Testis (tissue), 3 donors: ENCODE results near the gene DLEC1. TPM values are rescaled to one million over a fixed set of nuclear protein-coding genes. Genes with fewer than 3 reads are reported as not detected.
A peak's percentile ranks its signal among the peaks of the same experiment; 100 is the strongest.
"Not testable (repeated sequence)": the region's sequence is repeated elsewhere in the genome, so short reads cannot be mapped to it uniquely, and the experiment has no call there.

ENCODE experiments used
- DNase-seq: peaks from one replicate; pipeline ENCODE4 v3.0.0-alpha.2; 2019
- H3K27ac ChIP-seq, 2 donors: fragments of 200-600 bp; sonication (generic); one replicate each; pipeline ENCODE4 v1.5.1; 2019
- H3K27me3 ChIP-seq: fragments of 200-600 bp; sonication (generic); one replicate; pipeline ENCODE4 v1.5.1; 2019
- H3K36me3 ChIP-seq: fragments of 200-600 bp; sonication (generic); one replicate; pipeline ENCODE4 v1.5.1; 2017; ENCODE audit warnings: low read depth; ENCODE audit errors: missing control alignments
- H3K4me1 ChIP-seq: fragments of 200-600 bp; sonication (generic); one replicate; pipeline ENCODE4 v1.5.1; 2019
- H3K4me3 ChIP-seq, 2 donors: fragments of 200-600 bp; sonication (generic); one replicate each; pipeline ENCODE4 v1.5.1; 2017 to 2019
- H3K9me3 ChIP-seq: fragments of 200-600 bp; sonication (generic); one replicate; pipeline ENCODE4 v1.5.1; 2017
- POLR2A ChIP-seq: fragments of 450-650 bp; IDR thresholded peaks from one replicate; pipeline ENCODE4 v1.6.1; 2017; ENCODE audit warnings: antibody characterized with exemption, mild to moderate bottlenecking, moderate library complexity
- WGBS, 2 donors: methylation state at CpG; one replicate each; pipeline ENCODE4 v1.1.5; 2018; 5-methylcytosine and 5-hydroxymethylcytosine counted together
- intact Hi-C: fragments of 100-400 bp; cut with DNase I; formaldehyde crosslinking; loops from one replicate; pipeline ENCODE4 v1.15.1; 2023; ENCODE audit warnings: low total_unique reads
- polyA plus RNA-seq: library from polyadenylated mRNA; stranded (reverse); fragments of 350-450 nt; fragmentation: Illumina TruSeq; extraction: RNeasy Lipid Tissue Mini Kit (QIAGEN cat#74804); gene quantifications from one replicate; pipeline ENCODE4 v1.2.3, GENCODE V29; 2014; ENCODE audit warnings: low read depth, low replicate concordance; ENCODE audit not compliant: insufficient read depth
- total RNA-seq, 2 donors: library from RNA; depleted of rRNA; stranded (reverse); fragments of >200 nt; gene quantifications; one replicate each; pipeline ENCODE4 v1.2.3, GENCODE V29; 2016
- TF ChIP-seq, protein P1 (sequence below), 3 experiments: fragments of 450-650 bp in 2 of 3; fragments of 200-600 bp in 1 of 3; sonication (generic) in 1 of 3; IDR thresholded peaks; one replicate each; pipeline ENCODE4 v1.5.1; 2016 to 2019; ENCODE audit warnings: antibody characterized with exemption in 3 of 3, mild to moderate bottlenecking in 2 of 3, moderate library complexity in 1 of 3

The DLEC1 gene
- total and polyA plus RNA-seq, 3 donors from 2014 or later: 32.3 to 40.8 (median 36.9) TPM

DNA sequence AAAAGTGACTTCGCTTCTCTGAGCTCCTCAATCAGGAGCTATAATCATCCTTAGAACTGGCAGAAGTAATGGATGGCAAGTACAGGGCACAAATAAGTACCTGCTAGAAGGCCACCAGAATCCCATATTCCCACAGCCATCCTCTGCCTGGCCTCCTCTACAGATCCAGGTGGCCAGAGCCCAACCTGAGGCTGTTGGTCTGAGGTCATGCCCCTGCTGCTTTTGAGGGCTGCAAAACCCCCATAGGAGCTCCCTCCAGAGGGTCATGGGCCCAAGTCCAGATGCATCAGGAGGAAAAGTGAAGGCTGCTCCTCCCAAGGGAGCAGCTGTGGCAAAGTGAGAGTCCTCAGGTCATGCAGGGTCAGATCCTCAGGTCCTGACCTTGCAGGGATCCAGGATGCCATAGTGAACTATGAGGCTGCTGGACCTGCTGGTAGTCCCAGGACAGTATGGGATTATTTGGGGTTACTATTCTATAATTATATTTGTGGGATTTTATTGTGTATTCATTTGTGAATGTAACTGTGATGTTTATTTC, 6.6 kb upstream of the DLEC1 start:
- intact Hi-C loops: no loop called here
- 94 to 100% methylated on average over 1 of the region's 1 CpG for WGBS, 2 donors
- H3K4me1 ChIP-seq: peaks cover 13% of the 10 kb centered on the region
- H3K27me3 ChIP-seq: no peaks in the 10 kb centered on the region
- H3K4me3 ChIP-seq: no peak overlapping the region
- no peaks in the 10 kb centered on the region for H3K36me3 ChIP-seq
- no peaks in the 10 kb centered on the region for H3K9me3 ChIP-seq
- TF ChIP-seq, protein P1, sequence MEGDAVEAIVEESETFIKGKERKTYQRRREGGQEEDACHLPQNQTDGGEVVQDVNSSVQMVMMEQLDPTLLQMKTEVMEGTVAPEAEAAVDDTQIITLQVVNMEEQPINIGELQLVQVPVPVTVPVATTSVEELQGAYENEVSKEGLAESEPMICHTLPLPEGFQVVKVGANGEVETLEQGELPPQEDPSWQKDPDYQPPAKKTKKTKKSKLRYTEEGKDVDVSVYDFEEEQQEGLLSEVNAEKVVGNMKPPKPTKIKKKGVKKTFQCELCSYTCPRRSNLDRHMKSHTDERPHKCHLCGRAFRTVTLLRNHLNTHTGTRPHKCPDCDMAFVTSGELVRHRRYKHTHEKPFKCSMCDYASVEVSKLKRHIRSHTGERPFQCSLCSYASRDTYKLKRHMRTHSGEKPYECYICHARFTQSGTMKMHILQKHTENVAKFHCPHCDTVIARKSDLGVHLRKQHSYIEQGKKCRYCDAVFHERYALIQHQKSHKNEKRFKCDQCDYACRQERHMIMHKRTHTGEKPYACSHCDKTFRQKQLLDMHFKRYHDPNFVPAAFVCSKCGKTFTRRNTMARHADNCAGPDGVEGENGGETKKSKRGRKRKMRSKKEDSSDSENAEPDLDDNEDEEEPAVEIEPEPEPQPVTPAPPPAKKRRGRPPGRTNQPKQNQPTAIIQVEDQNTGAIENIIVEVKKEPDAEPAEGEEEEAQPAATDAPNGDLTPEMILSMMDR (IDR thresholded peaks at IDR 0.05): no peak
- no peak for TF ChIP-seq POLR2A
- no peak for DNase-seq
- no peak overlapping the region for H3K27ac ChIP-seq

DNA sequence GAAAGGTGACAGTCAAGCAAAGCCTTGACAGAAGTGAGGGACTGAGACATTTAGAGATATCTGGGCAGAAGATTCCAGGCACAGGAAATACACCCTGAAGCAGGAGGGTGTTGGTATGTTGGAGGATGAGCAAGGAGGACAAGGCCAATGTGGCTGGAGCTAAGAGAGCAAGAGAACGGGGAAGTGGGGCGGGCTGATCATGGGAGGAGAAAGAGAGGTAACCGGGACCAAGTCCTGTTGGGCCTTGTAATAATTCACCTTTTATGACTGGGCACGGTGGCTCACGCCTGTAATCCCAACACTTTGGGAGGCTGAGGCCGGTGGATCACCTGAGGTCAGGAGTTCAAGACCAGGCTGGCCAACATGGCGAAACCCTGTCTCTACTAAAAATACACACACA, 5.4 kb upstream of the DLEC1 start:
- H3K27me3 ChIP-seq, H3K9me3 ChIP-seq, intact Hi-C loops, H3K36me3 ChIP-seq, H3K4me3 ChIP-seq, DNase-seq, H3K27ac ChIP-seq: not testable (repeated sequence)
- WGBS, 2 donors: 90% methylated on average over 7 of the region's 7 CpGs
- H3K4me1 ChIP-seq: peaks cover 13% of the 10 kb centered on the region

DNA sequence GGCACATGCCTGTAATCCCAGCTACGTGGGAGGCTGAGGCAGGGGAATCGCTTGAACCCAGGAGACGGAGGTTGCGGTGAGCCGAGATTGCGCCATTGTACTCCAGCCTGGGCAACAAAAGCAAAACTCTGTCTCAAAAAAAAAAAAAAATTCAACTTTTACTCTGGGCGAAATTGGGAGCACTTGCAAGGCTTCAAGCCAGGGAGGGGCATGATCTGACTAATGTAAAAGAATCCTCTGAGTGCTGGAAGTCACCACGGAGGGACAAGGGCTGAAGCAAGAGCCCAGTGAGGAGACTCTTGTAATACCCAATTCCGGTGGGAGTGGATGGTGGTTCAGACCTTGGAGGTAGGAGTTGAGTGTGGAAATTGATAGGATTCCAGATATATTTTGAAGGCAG, 4.7 kb upstream of the DLEC1 start:
- 82 to 91% methylated on average over 9 of the region's 9 CpGs for WGBS, 2 donors
- H3K27me3 ChIP-seq, DNase-seq, intact Hi-C loops, H3K36me3 ChIP-seq, H3K27ac ChIP-seq, H3K4me3 ChIP-seq, H3K9me3 ChIP-seq: not testable (repeated sequence)
- H3K4me1 ChIP-seq: peaks cover 12% of the 10 kb centered on the region

DNA sequence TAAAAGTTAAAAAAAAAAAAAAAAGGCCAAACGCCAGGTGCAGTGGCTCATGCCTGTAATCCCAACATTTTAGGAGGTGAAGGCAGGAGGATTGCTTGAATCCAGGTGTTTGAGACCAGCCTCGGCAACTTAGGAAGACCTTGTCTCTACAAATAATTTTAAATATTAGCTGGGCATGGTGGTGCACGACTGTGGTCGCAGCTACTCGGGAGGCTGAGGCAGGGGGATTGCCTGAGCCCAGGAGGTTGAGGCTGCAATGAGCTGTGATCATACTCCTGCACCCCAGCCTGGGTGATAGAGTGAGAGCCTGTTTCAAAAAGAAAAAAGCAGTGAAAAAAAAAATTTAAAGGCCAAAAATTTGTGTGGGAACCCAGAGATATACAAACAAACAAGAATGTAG, 2.7 kb upstream of the DLEC1 start:
- Histone ChIP-seq H3K27me3 (no peaks in the 10 kb centered on the region), H3K4me3 (no peak overlapping the region), H3K9me3 (no peaks in the 10 kb centered on the region), H3K4me1 (peaks cover 12% of the 10 kb centered on the region), H3K27ac (no peak overlapping the region), H3K36me3 (no peaks in the 10 kb centered on the region)
- intact Hi-C loops: no loop called here
- DNase-seq: no peak
- WGBS, 2 donors: 90 to 94% methylated on average over 5 of the region's 5 CpGs
- no peak for TF ChIP-seq POLR2A
- TF ChIP-seq, protein P1 (IDR thresholded peaks at IDR 0.05): no peak

DNA sequence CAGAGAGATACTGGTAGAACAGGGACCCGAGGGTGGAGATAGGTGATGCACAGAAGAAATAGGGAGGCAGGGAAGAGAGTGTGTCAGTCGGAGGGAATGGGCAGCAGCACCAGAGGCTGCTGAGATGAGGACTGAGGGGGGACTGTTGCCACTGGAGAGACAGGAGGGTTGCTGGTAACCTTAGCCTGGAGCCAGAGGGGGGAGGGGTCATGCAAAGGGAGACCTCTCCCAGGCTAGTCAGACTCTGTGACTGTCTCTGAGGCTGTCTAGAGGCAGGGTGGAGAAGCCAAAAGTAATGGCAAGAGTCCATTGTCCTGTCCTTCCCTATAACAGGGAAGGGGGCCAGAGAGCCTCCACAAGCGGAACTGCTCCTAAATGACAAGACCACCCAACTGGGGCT, 2.1 kb upstream of the DLEC1 start:
- no peak for TF ChIP-seq POLR2A
- TF ChIP-seq, protein P1 (IDR thresholded peaks at IDR 0.05): no peak

DNA sequence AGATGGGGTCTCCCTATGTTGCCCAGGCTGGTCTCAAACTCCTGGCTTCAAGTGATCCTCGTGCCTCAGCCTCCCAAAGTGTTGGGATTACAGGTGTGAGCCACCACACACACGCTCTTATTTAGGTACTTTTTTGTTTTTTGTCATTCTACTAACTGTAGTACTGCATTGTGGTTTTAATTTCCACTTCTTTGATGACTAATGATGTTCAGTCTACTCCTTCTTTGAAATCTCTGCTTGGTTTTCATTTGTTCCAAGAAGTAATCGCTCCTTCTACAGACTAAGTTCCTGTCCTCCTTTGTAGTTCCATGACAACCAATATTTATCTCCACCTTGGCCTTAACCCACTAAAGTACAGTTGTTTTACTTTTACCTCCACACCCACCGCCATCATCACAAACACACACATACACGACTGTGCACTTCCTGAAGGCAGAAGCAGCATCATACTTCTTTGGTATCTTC, 529 bp upstream of the DLEC1 start:
- DNase-seq: no peak

More for the DNA sequence above, 2.1 kb upstream of the DLEC1 start:
- Histone ChIP-seq H3K36me3 (no peaks in the 10 kb centered on the region), H3K4me1 (peaks cover 12% of the 10 kb centered on the region), H3K27ac (no peak overlapping the region), H3K27me3 (no peaks in the 10 kb centered on the region), H3K9me3 (no peaks in the 10 kb centered on the region), H3K4me3 (no peak overlapping the region)
- intact Hi-C loops: no loop called here
- DNase-seq: no peak
- 82 to 87% methylated on average over 3 of the region's 3 CpGs for WGBS, 2 donors

More for the DNA sequence above, 529 bp upstream of the DLEC1 start:
- Histone ChIP-seq H3K4me1 (peaks cover 12% of the 10 kb centered on the region), H3K9me3 (no peaks in the 10 kb centered on the region), H3K27me3 (no peaks in the 10 kb centered on the region), H3K27ac (peak overlapping the region in 1 of 2 donors; percentile 57), H3K4me3 (peak overlapping the region in 1 of 2 donors; percentile 55), H3K36me3 (no peaks in the 10 kb centered on the region)
- intact Hi-C loops: no loop called here
- 70 to 77% methylated on average over 5 of the region's 5 CpGs for WGBS, 2 donors
- no peak for TF ChIP-seq POLR2A
- TF ChIP-seq, protein P1 (IDR thresholded peaks at IDR 0.05): no peak
